Astrocyte of the spinal cord (primary cell): ENCODE results near the gene DOCK4.

ENCODE experiments used
- DNase-seq: peaks from one replicate; pipeline ENCODE4 v3.0.0; 2011; ENCODE audit warnings: low read depth, low spot score
- H3K4me3 ChIP-seq: 2 replicates; pipeline ENCODE4 v1.5.1; 2011; ENCODE audit warnings: low read depth, mild to moderate bottlenecking, low read length, moderate library complexity
- in situ Hi-C: cut with HindIII; loops from 2 replicates; pipeline ENCODE4 v1.10.0; 2017; ENCODE audit warnings: low sequenced_read_pairs
- TF ChIP-seq, protein P1 (sequence below): IDR thresholded peaks from 2 replicates; pipeline ENCODE4 v1.5.1; 2012; ENCODE audit warnings: low read depth, mild to moderate bottlenecking, low read length, inconsistent platforms

Gene DOCK4

DNA sequence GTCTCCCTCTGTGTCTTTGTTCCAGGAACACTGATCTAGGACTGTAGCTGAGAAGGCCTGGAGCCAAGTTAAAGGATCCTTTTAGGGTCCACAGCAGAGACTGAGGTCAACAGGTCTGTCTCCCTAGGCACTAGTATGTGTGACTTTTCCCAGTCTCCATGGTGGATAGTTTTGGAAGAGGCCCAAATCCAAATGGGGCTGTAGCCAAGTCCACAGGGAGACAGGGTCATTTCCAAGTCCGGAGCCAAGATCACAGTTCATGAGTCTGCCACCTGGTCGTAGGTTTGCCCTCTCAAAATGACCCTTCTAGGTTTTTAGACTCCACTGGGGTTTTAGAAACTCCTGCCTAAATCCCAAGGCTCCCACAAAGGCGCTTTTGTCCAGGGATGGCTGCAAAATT, 17.1 kb upstream of the DOCK4 start:
- TF ChIP-seq, protein P1, sequence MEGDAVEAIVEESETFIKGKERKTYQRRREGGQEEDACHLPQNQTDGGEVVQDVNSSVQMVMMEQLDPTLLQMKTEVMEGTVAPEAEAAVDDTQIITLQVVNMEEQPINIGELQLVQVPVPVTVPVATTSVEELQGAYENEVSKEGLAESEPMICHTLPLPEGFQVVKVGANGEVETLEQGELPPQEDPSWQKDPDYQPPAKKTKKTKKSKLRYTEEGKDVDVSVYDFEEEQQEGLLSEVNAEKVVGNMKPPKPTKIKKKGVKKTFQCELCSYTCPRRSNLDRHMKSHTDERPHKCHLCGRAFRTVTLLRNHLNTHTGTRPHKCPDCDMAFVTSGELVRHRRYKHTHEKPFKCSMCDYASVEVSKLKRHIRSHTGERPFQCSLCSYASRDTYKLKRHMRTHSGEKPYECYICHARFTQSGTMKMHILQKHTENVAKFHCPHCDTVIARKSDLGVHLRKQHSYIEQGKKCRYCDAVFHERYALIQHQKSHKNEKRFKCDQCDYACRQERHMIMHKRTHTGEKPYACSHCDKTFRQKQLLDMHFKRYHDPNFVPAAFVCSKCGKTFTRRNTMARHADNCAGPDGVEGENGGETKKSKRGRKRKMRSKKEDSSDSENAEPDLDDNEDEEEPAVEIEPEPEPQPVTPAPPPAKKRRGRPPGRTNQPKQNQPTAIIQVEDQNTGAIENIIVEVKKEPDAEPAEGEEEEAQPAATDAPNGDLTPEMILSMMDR: no peak
- in situ Hi-C loops: no loop called here

DNA sequence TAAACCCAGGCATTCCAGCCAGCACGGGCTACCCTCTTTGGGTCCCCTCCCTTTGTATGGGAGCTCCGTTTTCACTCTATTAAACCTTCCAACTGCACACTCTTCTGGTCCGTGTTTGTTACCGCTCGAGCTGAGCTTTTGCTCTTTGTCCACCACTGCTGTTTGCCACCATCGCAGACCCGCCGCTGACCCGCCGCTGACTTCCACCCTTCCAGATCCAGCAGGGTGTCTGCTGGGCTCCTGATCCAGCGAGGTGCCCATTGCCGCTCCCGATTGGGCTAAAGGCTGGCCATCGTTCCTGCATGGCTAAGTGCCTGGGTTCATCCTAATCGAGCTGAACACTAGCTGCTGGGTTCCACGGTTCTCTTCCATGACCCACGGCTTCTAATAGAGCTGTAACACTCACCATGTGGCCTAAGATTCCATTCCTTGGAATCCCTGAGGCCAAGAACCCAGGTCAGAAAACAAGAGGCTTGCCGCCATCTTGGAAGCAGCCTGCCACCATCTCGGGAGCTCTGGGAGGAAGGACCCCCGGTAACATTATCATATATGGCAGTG, 14.8 kb upstream of the DOCK4 start:
- DNase-seq: no peak
- TF ChIP-seq, protein P1: no peak
- in situ Hi-C loops: no loop called here
- no peak overlapping the region for H3K4me3 ChIP-seq

More for the DNA sequence above, 17.1 kb upstream of the DOCK4 start:
- DNase-seq: no peak
- H3K4me3 ChIP-seq: no peak overlapping the region

DNA sequence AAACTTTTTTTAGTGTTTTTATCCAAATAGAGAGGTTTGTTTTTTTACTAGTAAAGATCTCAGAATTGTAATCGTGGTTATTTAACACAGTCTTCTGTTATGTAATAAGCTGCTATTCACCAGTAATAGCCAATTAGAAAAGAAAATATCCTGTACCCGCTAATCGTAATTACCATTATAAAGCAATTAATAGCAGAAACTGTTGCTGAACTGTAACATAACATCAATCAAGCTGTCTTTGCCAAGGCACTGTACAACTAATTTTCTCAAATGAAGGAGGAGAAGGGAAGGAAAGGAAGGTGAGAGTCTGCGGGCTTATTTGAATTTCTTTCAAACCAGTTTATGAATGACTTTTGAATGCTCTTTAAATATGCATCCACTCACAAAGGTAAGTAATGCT, 9.6 kb upstream of the DOCK4 start:
- no peak overlapping the region for H3K4me3 ChIP-seq
- TF ChIP-seq, protein P1: no peak
- no peak for DNase-seq
- in situ Hi-C loops: no loop called here

DNA sequence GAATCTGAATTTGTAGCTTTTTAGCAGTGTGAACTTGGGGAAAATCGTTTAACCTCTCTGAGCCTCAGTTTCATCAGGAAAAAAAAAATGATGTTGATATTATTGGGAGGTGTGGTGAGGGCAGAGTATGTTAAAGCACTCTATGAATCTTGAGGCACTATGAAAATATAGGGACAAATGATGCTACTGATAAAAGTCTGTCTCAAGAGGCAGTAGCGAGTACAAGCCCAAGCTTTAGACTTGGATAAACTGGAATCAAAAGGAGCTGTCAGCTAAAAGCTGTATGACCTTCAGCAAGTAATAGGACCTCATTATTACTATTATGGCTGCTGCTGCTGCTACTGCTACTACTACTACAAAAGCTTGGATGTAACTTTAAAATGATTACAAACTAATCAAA, 8.7 kb upstream of the DOCK4 start:
- in situ Hi-C loops: no loop called here
- H3K4me3 ChIP-seq: no peak overlapping the region
- no peak for DNase-seq
- TF ChIP-seq, protein P1: no peak

DNA sequence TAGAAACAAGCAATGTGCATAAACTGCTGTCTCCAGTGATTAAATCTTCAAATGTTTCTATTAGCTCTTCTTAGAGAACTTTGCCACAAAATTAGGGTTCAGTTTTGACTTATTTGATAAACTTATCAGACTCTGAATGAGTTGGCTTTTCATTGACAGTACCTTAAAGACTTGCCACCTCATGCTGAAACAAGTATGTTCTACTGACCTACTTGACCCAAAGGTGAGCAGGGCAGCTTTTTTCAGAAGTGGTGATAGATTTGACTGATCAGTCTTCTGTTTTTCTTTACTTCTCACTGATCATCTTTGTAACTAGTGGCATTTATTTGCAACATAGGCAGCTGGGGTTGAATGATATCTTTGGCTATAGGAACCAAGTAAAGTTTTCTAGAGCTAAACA, 8.1 kb upstream of the DOCK4 start:
- no peak overlapping the region for H3K4me3 ChIP-seq
- DNase-seq: no peak
- TF ChIP-seq, protein P1: no peak
- in situ Hi-C loops: no loop called here

DNA sequence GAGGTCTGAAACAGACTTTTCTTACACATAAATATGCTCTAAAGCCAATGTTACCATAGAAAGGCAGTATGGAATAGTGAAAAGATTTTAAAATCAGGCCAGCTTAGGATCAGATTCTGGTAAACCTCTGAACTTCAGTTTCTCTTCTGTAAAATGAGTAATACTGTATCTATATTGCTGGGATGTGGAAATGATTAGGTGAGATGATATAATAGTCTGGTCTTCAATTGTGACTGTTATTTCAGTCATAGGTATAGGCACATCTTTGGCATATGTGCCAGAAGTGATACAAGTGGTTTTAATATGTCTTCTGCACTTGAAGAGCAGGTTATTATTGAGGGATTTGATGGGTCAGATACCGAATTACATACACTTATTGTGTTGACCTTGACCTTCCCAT, 7.5 kb upstream of the DOCK4 start:
- in situ Hi-C loops: no loop called here
- TF ChIP-seq, protein P1: no peak
- DNase-seq: no peak
- no peak overlapping the region for H3K4me3 ChIP-seq

DNA sequence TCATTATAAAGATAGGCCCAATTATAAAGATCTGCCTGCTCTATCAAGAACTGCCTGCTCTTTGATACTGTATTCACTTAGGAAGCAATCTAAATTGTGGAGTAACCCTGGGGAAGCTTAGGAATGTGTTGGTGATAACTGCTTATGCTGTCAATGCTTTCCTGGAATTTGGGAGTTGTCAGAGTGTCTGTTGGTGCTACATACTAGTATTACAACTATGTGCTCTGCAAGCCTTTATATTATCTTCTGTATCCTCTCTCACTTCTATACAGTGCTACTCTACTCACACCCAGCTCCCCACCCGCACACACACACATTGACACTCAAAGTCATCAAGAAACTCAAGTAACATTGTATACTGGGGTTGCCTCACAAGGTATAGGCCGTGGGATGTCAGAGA, 6.4 kb upstream of the DOCK4 start:
- TF ChIP-seq, protein P1: no peak
- no peak overlapping the region for H3K4me3 ChIP-seq
- in situ Hi-C loops: no loop called here
- no peak for DNase-seq
